Measurements from ENCODE around the gene UNC13B. TPM values are rescaled to one million over a fixed set of nuclear protein-coding genes. Genes with fewer than 3 reads are reported as not detected.

Gene UNC13B
- total RNA-seq, 2 experiments from 2014 or later: 0.25 to 0.68 TPM

GRCh38 chr9:35308316-35308715, 146.5 kb downstream of the UNC13B start:
- ChIA-PET POLR2A (no interaction called here), CTCF (no interaction called here)
- no peak overlapping the region for H3K4me3 Mint-ChIP-seq
- no peaks in the 10 kb centered on the region for H3K36me3 Mint-ChIP-seq (ENCODE audit: low read depth)
- no peak overlapping the region for H3K27ac Mint-ChIP-seq
- H3K27me3 Mint-ChIP-seq: peaks cover 40% of the 10 kb centered on the region
- H3K9me3 Mint-ChIP-seq: no peaks in the 10 kb centered on the region
- H3K4me1 Mint-ChIP-seq: no peaks in the 10 kb centered on the region
- DNase-seq: no peak

- Mint-ChIP-seq H3K36me3 (ENCODE audit: low read depth) (no peaks in the 10 kb centered on the region), H3K27me3 (peaks cover 10% of the 10 kb centered on the region), H3K4me3 (no peak overlapping the region), H3K4me1 (no peaks in the 10 kb centered on the region), H3K27ac (no peak overlapping the region), H3K9me3 (no peaks in the 10 kb centered on the region)
- DNase-seq: no peak
- ChIA-PET POLR2A (no interaction called here), CTCF (no interaction called here)
These were observed 150.3 kb downstream of the UNC13B start for GRCh38 chr9:35311891-35312639.

DNA sequence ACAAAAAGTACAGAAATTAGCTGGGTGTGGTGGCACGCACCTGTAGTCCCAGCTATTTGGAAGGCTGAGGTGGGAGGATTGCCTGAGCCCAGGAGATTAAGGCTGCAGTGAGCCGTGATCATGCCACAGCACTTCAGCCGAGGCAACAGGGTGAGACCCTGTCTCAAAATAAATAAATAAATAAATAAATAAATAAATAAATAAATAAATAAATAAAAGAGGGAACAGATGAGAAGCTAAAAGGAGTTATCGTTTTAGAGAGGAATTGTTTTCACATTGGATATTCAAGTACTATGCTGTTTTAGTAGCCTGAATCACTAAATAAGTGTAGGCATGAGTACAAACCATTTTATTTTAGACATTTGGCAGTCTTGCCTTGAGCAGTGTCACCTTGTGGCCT, 151.7 kb downstream of the UNC13B start:
- no peaks in the 10 kb centered on the region for H3K36me3 Mint-ChIP-seq (ENCODE audit: low read depth)
- POLR2A ChIA-PET: no interaction called here
- no peaks in the 10 kb centered on the region for H3K9me3 Mint-ChIP-seq
- peaks cover 7% of the 10 kb centered on the region for H3K27me3 Mint-ChIP-seq
- CTCF ChIA-PET: no interaction called here
- H3K4me1 Mint-ChIP-seq: no peaks in the 10 kb centered on the region
- no peak overlapping the region for H3K27ac Mint-ChIP-seq
- no peak for DNase-seq
- no peak overlapping the region for H3K4me3 Mint-ChIP-seq

DNA sequence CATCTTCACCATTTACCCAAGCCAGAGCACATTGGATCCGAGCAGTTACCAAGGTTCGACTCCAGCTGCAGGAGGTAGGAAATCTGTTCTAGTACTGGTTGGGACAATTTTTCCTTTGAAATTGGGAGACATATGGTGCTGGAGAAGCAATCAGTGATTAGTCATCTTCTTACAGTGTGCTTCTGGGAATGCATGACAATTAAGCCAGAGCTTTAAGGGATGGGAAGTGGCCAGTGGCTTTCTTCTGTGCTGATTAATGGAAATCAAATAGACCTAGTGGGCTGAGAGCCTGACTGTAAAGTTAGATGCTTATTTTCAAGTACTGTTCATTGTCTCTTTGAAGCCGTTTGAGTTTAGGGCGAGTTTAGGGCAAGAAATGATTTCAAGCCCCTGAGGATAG, 152.1 kb downstream of the UNC13B start:
- no peaks in the 10 kb centered on the region for H3K36me3 Mint-ChIP-seq (ENCODE audit: low read depth)
- no peak overlapping the region for H3K4me3 Mint-ChIP-seq
- H3K4me1 Mint-ChIP-seq: no peaks in the 10 kb centered on the region
- peaks cover 2% of the 10 kb centered on the region for H3K27me3 Mint-ChIP-seq
- DNase-seq: no peak
- ChIA-PET POLR2A (no interaction called here), CTCF (no interaction called here)
- peaks cover 2% of the 10 kb centered on the region for H3K9me3 Mint-ChIP-seq
- no peak overlapping the region for H3K27ac Mint-ChIP-seq

GRCh38 chr9:35318741-35319140, 156.9 kb downstream of the UNC13B start:
- Mint-ChIP-seq H3K4me3 (no peak overlapping the region), H3K27ac (no peak overlapping the region), H3K9me3 (peaks cover 2% of the 10 kb centered on the region), H3K27me3 (no peaks in the 10 kb centered on the region), H3K4me1 (peaks cover 2% of the 10 kb centered on the region), H3K36me3 (ENCODE audit: low read depth) (no peaks in the 10 kb centered on the region)
- CTCF ChIA-PET: no interaction called here
- no peak for DNase-seq
- POLR2A ChIA-PET: no interaction called here

DNA sequence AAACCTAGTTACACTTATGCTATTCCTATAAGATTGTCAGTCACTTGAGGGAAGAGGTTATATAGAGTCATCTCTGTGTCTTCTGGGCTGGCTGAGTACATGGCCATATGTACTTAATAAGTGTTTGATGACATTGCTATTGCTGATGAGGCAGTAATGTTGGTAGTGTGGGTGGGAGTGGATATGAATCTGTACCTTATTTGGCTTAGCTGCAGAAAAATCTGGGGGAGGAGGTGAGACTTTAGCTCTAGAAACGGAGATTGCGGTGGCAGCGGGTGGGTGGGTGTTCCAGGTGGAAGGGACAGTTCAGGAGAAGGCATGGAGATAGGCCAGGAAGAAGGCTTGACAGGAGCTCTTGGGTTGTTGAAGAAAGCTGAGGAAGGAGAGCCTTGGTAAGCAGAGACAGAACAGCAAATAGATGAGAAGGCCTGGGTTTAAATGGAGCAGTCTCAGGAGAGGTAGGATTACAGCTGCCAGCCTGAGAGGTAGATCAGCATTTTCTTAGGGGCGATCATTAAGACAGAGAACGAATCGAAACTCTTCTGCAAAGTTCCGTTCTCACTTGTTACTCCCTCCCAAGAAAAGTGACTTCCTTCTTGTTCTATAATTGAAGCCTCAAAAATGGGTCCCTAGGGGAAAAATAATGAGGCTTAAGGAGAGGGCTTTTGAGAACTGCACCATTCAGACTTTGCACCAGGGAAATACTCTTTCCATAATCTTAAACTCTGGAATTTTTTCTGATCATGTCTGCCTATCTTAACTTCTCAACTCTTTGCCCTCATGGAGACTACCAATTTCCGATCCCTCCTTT, 160.5 kb downstream of the UNC13B start:
- ChIA-PET POLR2A (no interaction called here), CTCF (no interaction called here)
- Mint-ChIP-seq H3K36me3 (ENCODE audit: low read depth) (no peaks in the 10 kb centered on the region), H3K4me1 (peaks cover 2% of the 10 kb centered on the region), H3K27ac (no peak overlapping the region), H3K4me3 (no peak overlapping the region), H3K9me3 (peaks cover 2% of the 10 kb centered on the region), H3K27me3 (peaks cover 3% of the 10 kb centered on the region)
- no peak for DNase-seq

DNA sequence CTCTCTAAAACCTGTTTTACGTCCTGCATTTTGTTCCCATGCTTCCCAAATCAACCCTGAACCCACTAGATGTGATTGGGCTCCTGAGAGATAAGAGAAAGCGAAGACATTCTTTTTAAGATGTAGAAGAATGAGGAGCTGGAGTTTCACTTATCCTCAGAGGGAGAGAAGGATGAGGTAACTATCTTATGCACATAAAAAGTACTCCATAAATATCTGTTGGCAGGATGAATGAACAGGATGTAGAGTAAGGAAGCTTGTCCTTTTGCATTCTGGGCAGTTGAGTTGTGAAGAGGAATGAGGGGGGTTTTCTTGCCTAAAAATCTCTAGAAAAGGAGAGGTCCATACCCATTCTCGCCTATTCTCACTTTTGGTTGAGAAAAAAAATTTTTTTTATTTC, 163.2 kb downstream of the UNC13B start:
- POLR2A ChIA-PET: no interaction called here
- H3K36me3 Mint-ChIP-seq (ENCODE audit: low read depth): no peaks in the 10 kb centered on the region
- CTCF ChIA-PET: no interaction called here

DNA sequence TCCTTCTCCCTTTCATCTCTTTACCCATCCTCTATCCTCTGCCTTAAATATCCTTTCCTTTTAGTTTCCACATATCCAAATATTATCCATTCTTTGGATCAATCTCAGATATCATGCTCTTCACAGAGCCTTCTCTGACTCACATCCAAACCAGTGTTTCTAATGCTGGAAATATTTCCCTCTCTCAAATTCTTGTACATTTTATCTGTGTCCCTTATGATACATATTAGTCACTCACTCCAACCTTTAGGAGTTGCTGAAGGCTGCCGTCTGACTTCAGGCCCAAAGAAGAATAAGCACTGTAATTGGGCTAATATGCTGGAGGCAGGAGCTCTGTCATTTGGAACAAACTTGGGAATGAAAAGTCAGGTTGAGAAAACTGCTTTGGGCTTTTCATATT, 171.7 kb downstream of the UNC13B start:
- no peak overlapping the region for H3K27ac Mint-ChIP-seq
- no peak for DNase-seq
- no peaks in the 10 kb centered on the region for H3K36me3 Mint-ChIP-seq (ENCODE audit: low read depth)
- H3K4me1 Mint-ChIP-seq: no peaks in the 10 kb centered on the region
- no peak overlapping the region for H3K4me3 Mint-ChIP-seq
- H3K27me3 Mint-ChIP-seq: peaks cover 1% of the 10 kb centered on the region
- ChIA-PET POLR2A (no interaction called here), CTCF (no interaction called here)
- H3K9me3 Mint-ChIP-seq: no peaks in the 10 kb centered on the region

More for the DNA sequence above, 163.2 kb downstream of the UNC13B start:
- H3K27ac Mint-ChIP-seq: no peak overlapping the region
- peaks cover 2% of the 10 kb centered on the region for H3K4me1 Mint-ChIP-seq
- H3K27me3 Mint-ChIP-seq: peaks cover 3% of the 10 kb centered on the region
- no peaks in the 10 kb centered on the region for H3K9me3 Mint-ChIP-seq
- H3K4me3 Mint-ChIP-seq: no peak overlapping the region
- no peak for DNase-seq

DNA sequence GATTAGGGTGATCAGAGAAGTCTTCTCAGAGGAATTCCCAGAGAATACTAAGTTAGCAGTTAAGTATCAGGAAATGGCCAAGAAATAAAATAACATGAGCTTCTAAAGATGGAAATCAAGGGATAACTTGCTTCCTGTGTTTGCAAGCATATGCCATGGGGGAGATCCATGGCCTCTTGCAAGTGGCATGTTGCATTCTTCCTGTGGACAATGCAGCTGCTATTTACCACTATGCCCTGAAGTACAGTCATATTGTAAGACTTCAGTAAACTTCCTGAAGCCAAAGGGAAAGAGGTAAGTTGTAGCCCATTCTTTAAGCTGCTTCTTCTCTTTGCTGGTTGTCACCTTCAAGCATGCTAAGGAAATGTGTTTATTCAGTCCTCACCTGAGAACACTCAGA, 173.4 kb downstream of the UNC13B start:
- Mint-ChIP-seq H3K4me1 (no peaks in the 10 kb centered on the region), H3K4me3 (no peak overlapping the region), H3K27me3 (peaks cover 1% of the 10 kb centered on the region), H3K27ac (no peak overlapping the region), H3K9me3 (no peaks in the 10 kb centered on the region), H3K36me3 (ENCODE audit: low read depth) (no peaks in the 10 kb centered on the region)
- CTCF ChIA-PET: interaction anchor here (0.7 kb wide), 1 partner anchor 113 kb away, joined by 4 read pairs; no protein-coding TSS in a partner anchor
- POLR2A ChIA-PET: no interaction called here
- no peak for DNase-seq

GRCh38 chr9:35338086-35338485, 176.3 kb downstream of the UNC13B start:
- CTCF ChIA-PET: no interaction called here
- Mint-ChIP-seq H3K27me3 (peaks cover 1% of the 10 kb centered on the region), H3K4me1 (no peaks in the 10 kb centered on the region)

DNA sequence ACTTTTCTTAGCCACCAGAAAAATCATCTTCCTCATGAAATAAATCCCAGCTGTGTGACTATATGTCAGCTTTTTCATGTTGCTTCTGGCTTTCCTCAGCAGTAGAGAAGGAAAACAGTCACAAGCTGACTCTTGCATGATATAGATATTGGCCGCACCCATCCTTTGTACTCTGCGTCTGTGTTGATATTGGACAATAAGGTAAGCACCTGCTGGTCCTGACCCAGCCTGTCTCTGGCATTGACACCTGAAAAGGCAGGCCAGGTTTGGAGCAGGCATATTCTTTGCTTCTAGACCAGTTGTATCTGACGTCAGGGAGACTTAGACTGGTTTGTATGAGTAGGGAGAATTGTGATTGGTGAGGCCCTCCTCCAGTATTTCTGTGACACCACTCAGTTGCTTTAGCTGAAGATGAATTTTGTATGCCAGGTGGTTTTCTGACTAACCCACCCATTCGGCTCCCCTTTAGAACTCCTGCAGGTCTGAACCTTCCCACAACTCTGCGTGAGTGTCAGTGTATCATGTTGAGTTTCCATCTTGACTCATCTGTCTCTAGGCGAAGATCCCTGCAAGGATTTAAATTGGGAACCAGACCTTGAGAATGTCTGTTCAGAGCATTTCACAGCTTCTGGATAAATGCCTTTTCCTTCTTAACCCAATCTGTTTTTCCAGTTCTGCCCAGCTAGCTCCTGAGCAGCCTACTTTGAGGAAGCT, 176.9 kb downstream of the UNC13B start:
- ChIA-PET CTCF (no interaction called here), POLR2A (no interaction called here)
- DNase-seq: no peak
- no peak overlapping the region for H3K27ac Mint-ChIP-seq
- peaks cover 3% of the 10 kb centered on the region for H3K27me3 Mint-ChIP-seq
- no peak overlapping the region for H3K4me3 Mint-ChIP-seq
- H3K4me1 Mint-ChIP-seq: no peaks in the 10 kb centered on the region
- H3K9me3 Mint-ChIP-seq: no peaks in the 10 kb centered on the region
- H3K36me3 Mint-ChIP-seq (ENCODE audit: low read depth): no peaks in the 10 kb centered on the region

More at GRCh38 chr9:35338086-35338485, 176.3 kb downstream of the UNC13B start:
- H3K36me3 Mint-ChIP-seq (ENCODE audit: low read depth): no peaks in the 10 kb centered on the region
- POLR2A ChIA-PET: no interaction called here
- no peaks in the 10 kb centered on the region for H3K9me3 Mint-ChIP-seq
- no peak overlapping the region for H3K27ac Mint-ChIP-seq
- H3K4me3 Mint-ChIP-seq: no peak overlapping the region
- DNase-seq: no peak

DNA sequence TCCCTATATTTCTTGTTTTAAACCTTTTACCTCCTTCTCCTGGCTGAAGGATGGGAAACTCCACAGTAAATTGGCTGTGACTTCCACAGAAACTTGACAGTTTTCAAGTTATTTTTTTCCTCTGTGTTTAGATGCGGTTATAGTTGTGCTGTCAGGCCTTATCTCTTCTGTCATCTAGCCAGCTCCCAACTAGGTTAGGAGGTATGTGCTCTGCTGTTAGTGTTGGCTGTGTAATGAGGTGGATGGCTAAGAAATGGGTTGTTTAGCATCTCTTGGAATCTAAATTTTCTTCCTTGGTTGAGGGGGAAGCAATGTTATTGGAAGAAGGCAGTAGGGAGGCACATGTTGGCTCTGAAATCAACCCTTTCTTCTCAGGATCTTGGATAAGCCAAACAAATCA, 178.2 kb downstream of the UNC13B start:
- no peak for DNase-seq
- H3K27ac Mint-ChIP-seq: no peak overlapping the region
- no peaks in the 10 kb centered on the region for H3K9me3 Mint-ChIP-seq
- H3K4me3 Mint-ChIP-seq: no peak overlapping the region
- H3K36me3 Mint-ChIP-seq (ENCODE audit: low read depth): no peaks in the 10 kb centered on the region
- H3K27me3 Mint-ChIP-seq: peaks cover 3% of the 10 kb centered on the region
- H3K4me1 Mint-ChIP-seq: no peaks in the 10 kb centered on the region
- ChIA-PET POLR2A (no interaction called here), CTCF (no interaction called here)

DNA sequence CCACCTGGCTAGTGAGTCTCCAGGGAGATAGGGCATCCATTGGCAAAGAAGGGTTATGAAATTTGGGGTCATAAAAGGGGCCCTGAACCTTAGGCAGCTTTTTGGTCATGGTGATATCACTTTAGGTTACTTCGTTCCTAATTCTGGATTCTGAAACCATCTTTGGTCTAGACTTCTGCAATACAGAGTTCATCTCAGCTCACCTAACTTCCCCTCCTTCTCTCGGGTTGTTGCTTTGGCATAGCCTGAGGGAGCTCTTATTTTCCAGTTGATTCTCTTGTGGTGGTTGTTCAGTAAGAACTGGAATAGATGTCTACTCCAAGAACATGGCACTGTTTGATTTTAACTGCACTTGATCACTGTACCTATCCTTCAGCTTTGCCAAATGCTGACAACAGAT, 179.2 kb downstream of the UNC13B start:
- Mint-ChIP-seq H3K36me3 (ENCODE audit: low read depth) (no peaks in the 10 kb centered on the region), H3K4me3 (no peak overlapping the region), H3K9me3 (no peaks in the 10 kb centered on the region), H3K4me1 (no peaks in the 10 kb centered on the region), H3K27ac (no peak overlapping the region), H3K27me3 (peaks cover 2% of the 10 kb centered on the region)
- ChIA-PET POLR2A (no interaction called here), CTCF (no interaction called here)
- DNase-seq: no peak
